ENCODE data around the gene CYB5A.
"Not testable (repeated sequence)": the region's sequence is repeated elsewhere in the genome, so short reads cannot be mapped to it uniquely, and the experiment has no call there.

CYB5A gene

GRCh38 chr18:74291771-74292540 is at the start of gene CYB5A:
Gene CYB5A (minus strand): TSS chr18:74291963. CDS start chr18:74291875, 88 bp downstream.
- DNase-seq (ENCODE audit: low spot score): peak; percentile 83

GRCh38 chr18:74337912-74338309 is 46.1 kb upstream of the CYB5A start:
- DNase-seq (ENCODE audit: low spot score): no peak

GRCh38 chr18:74337155-74337911 is 45.6 kb upstream of the CYB5A start:
- no peak for DNase-seq (ENCODE audit: low spot score)

- DNase-seq (ENCODE audit: low spot score): no peak
These were observed 44.9 kb upstream of the CYB5A start for GRCh38 chr18:74336656-74337055.

GRCh38 chr18:74334242-74334893 is 42.6 kb upstream of the CYB5A start:
- no peak for DNase-seq (ENCODE audit: low spot score)

- DNase-seq (ENCODE audit: low spot score): no peak
These were observed 41.3 kb upstream of the CYB5A start for GRCh38 chr18:74333091-74333490.

GRCh38 chr18:74331404-74331803 is 39.6 kb upstream of the CYB5A start:
- DNase-seq (ENCODE audit: low spot score): peak; percentile 12

- no peak for DNase-seq (ENCODE audit: low spot score)
These were observed 38.0 kb upstream of the CYB5A start for GRCh38 chr18:74329688-74330205.

- no peak for DNase-seq (ENCODE audit: low spot score)
These were observed 36.4 kb upstream of the CYB5A start for GRCh38 chr18:74328206-74328605.

- DNase-seq (ENCODE audit: low spot score): not testable (repeated sequence)
These were observed 35.0 kb upstream of the CYB5A start for GRCh38 chr18:74326791-74327190.

- no peak for DNase-seq (ENCODE audit: low spot score)
These were observed 34.5 kb upstream of the CYB5A start for GRCh38 chr18:74326231-74326630.

GRCh38 chr18:74316257-74317170 is 24.8 kb upstream of the CYB5A start:
- DNase-seq (ENCODE audit: low spot score): peak; percentile 5

- DNase-seq (ENCODE audit: low spot score): no peak
These were observed 23.9 kb upstream of the CYB5A start, which contains the start of gene C18orf63 for GRCh38 chr18:74315464-74316256. Gene C18orf63 (plus strand): TSS chr18:74315839. CDS start chr18:74317866, 2,027 bp downstream.

- DNase-seq (ENCODE audit: low spot score): no peak
These were observed 23.1 kb upstream of the CYB5A start for GRCh38 chr18:74314759-74315463.

- DNase-seq (ENCODE audit: low spot score): no peak
These were observed 19.2 kb upstream of the CYB5A start for GRCh38 chr18:74311000-74311399.

- peak; percentile 13 for DNase-seq (ENCODE audit: low spot score)
These were observed 18.6 kb upstream of the CYB5A start for GRCh38 chr18:74310411-74310810.

- no peak for DNase-seq (ENCODE audit: low spot score)
These were observed 12.2 kb upstream of the CYB5A start for GRCh38 chr18:74303936-74304335.

- no peak for DNase-seq (ENCODE audit: low spot score)
These were observed 11.5 kb upstream of the CYB5A start for GRCh38 chr18:74303306-74303705.

- no peak for DNase-seq (ENCODE audit: low spot score)
These were observed 8.0 kb upstream of the CYB5A start for GRCh38 chr18:74299746-74300145.

- no peak for DNase-seq (ENCODE audit: low spot score)
These were observed 7.4 kb upstream of the CYB5A start for GRCh38 chr18:74299162-74299561.
